ENCODE measurements around the gene ZNF117. TPM values are rescaled to one million over a fixed set of nuclear protein-coding genes. Genes with fewer than 3 reads are reported as not detected.
"Not testable (repeated sequence)": the region's sequence is repeated elsewhere in the genome, so short reads cannot be mapped to it uniquely, and the experiment has no call there.

Gene ZNF117
- total RNA-seq, 3 donors from 2014 or later, result 3.8 to 7.0 (median 6.3) TPM

GRCh38 chr7:64990216-64990615 is 620 bp downstream of the ZNF117 start:
- intact Hi-C loops (cut with DNase I, micrococcal nuclease), result no loop called here
- no peak for ATAC-seq
- no peak for TF ChIP-seq CTCF (IDR thresholded peaks at IDR 0.05)
- Histone ChIP-seq H3K36me3 (ENCODE audit: low read depth) (no peaks in the 10 kb centered on the region), H3K4me1 (ENCODE audit: low read depth) (no peaks in the 10 kb centered on the region), H3K9me3 (peaks cover 74% of the 10 kb centered on the region), H3K4me3 (no peak overlapping the region)
- no peak for DNase-seq

- no peak for TF ChIP-seq CTCF (IDR thresholded peaks at IDR 0.05)
- no peak for ATAC-seq
Observed at GRCh38 chr7:64978497-64979203, 12.2 kb downstream of the ZNF117 start.

DNA sequence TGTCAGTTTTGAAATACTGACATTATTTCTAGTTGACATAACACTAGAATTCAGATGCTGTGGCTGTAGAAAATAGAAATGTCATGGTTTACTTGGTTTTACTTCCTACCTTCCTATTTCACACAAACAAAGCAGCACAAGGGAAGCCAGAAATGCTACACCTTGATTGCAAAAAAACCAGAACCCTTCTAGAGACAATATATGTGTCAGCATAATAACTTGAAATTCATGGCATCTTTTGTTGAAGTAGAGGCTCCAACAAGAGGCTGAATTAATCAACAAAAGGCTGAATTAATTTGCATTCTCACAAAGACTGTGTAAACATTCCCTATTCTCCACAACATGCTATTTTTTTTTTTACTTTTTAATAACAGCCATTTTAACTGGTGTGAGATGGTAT is 25.2 kb downstream of the ZNF117 start:
- DNase-seq (no peak), ATAC-seq (no peak)
- H3K36me3 ChIP-seq (ENCODE audit: low read depth), result no peaks in the 10 kb centered on the region
- peaks cover 17% of the 10 kb centered on the region for H3K9me3 ChIP-seq
- no peak for TF ChIP-seq CTCF (IDR thresholded peaks at IDR 0.05)
- H3K4me3 ChIP-seq, result no peak overlapping the region
- intact Hi-C loops (cut with DNase I, micrococcal nuclease), result no loop called here
- H3K4me1 ChIP-seq (ENCODE audit: low read depth), result no peaks in the 10 kb centered on the region

More at GRCh38 chr7:64978497-64979203, 12.2 kb downstream of the ZNF117 start:
- DNase-seq, result no peak
- Histone ChIP-seq H3K4me3 (no peak overlapping the region), H3K9me3 (peaks cover 94% of the 10 kb centered on the region), H3K36me3 (ENCODE audit: low read depth) (no peaks in the 10 kb centered on the region), H3K4me1 (ENCODE audit: low read depth) (no peaks in the 10 kb centered on the region)
- intact Hi-C loops (cut with DNase I, micrococcal nuclease), result no loop called here

DNA sequence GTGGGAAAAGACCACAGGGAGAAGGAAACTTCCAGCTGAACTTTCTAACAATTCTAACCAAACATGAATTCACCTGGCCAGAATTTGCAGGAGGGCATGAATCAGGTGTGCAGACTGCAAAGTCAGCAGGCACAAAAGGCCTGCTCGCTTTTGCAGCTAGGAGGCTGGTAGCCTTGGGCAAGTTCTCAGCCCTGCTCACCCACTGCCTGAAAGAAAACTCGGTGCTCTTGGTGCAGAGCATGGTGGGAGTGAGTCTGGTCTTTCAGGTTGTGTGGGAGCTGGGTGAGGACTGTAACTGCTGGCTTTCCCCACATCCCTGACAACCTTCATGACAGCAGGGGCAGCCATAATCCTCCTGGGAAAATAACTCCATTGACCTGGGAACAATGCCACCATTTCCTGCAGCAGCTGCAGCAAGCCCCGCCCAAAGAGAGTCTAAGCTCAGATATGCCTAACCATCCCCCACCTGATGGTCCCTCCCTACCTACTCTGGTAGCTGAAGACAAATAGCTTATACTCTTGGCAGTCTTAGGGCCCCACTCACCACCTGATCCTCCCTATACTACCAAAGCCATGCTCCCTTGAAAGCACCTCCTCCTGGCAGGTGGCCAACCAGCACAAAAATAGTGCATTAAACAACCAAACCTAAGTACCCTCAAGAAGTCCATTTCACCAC is 31.6 kb downstream of the ZNF117 start:
- no peak for DNase-seq
- ATAC-seq, result no peak
- no peaks in the 10 kb centered on the region for H3K9me3 ChIP-seq
- intact Hi-C loops (cut with DNase I, micrococcal nuclease), result no loop called here
- H3K36me3 ChIP-seq (ENCODE audit: low read depth), result no peaks in the 10 kb centered on the region
- H3K4me3 ChIP-seq, result no peak overlapping the region
- no peak for TF ChIP-seq CTCF (IDR thresholded peaks at IDR 0.05)
- H3K4me1 ChIP-seq (ENCODE audit: low read depth), result no peaks in the 10 kb centered on the region

- no peak overlapping the region for H3K4me3 ChIP-seq
- no peaks in the 10 kb centered on the region for H3K36me3 ChIP-seq (ENCODE audit: low read depth)
- H3K9me3 ChIP-seq, result no peaks in the 10 kb centered on the region
- H3K4me1 ChIP-seq (ENCODE audit: low read depth), result peaks cover 4% of the 10 kb centered on the region
- DNase-seq, result peak in 1 of 3 donors; percentile 35
- intact Hi-C loops (cut with DNase I, micrococcal nuclease), result loop anchor here in 1 of 2 donors (5.0 kb wide), 1 partner anchor 356 kb away; no protein-coding TSS in a partner anchor
- ATAC-seq, result peak; percentile 75
- TF ChIP-seq CTCF (IDR thresholded peaks at IDR 0.05), result peak; percentile 52
Observed at GRCh38 chr7:64951250-64951848, 39.5 kb downstream of the ZNF117 start.

DNA sequence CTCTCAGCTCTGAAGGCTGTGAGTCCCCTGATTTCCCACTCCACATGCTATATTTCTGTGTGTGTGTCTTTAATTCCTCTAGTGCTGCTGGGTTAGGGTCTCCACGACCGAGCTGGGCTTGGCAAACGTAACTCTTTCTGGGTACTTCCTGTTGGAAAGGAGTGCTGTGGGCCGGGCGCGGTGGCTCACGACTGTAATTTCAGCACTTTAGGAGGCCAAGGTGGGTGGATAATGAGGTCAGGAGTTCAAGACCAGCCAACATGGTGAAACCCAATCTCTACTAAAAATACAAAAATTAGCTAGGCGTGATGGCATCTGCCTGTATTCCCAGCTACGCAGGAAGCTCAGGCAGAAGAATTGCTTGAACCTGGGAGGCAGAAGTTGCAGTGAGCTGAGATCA is 40.2 kb downstream of the ZNF117 start:
- intact Hi-C loops (cut with DNase I, micrococcal nuclease), result loop anchor here in 1 of 2 donors (5.0 kb wide), 1 partner anchor 357 kb away; no protein-coding TSS in a partner anchor
- not testable (repeated sequence) for H3K9me3 ChIP-seq; H3K4me3 ChIP-seq; H3K36me3 ChIP-seq (ENCODE audit: low read depth); ATAC-seq; H3K4me1 ChIP-seq (ENCODE audit: low read depth)
- peak in 1 of 3 donors; percentile 10 for DNase-seq

DNA sequence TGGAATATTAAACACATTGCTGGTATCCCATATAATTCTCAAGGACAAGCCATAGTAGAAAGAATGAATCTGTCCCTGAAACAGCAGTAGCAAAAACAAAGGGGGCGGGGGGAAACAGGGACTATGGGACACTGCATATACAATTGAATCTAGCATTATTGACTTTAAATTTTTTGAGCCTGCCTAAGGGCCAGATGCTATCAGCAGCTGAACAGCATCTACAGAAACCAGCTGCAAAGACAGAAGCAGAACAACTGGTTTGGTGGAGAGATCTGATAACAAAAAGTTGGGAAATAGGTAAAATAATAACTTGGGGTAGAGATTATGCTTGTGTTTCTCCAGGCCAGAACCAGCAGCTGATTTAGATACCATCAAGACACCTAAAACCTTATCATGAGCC is 42.1 kb downstream of the ZNF117 start:
- intact Hi-C loops (cut with DNase I, micrococcal nuclease); H3K4me1 ChIP-seq (ENCODE audit: low read depth); H3K4me3 ChIP-seq; DNase-seq; H3K36me3 ChIP-seq (ENCODE audit: low read depth); H3K9me3 ChIP-seq; ATAC-seq: not testable (repeated sequence)

All from mucosa of descending colon (tissue), 3 donors.